Activated T-cell treated with anti-CD3 and anti-CD28 coated beads, Interleukin-2, amount 50 U/mL, for 4 hours (primary cell): ENCODE results near the gene FADS6. TPM values are rescaled to one million over a fixed set of nuclear protein-coding genes. Genes with fewer than 3 reads are reported as not detected.

ENCODE experiments used
- ATAC-seq, 2 donors: fragments of 200-7000 bp; cut with Tn5 transposase; one replicate each; pipeline ENCODE4 v1.10.0; 2021
- DNase-seq: peaks from one replicate; pipeline ENCODE4 v3.0.0-alpha.2; 2020
- H3K27me3 Mint-ChIP-seq: one replicate; pipeline ENCODE4 v1.8.0; 2021; ENCODE audit warnings: low read depth, mixed read lengths
- H3K36me3 Mint-ChIP-seq: one replicate; pipeline ENCODE4 v1.8.0; 2022; ENCODE audit warnings: mixed read lengths; ENCODE audit not compliant: insufficient read depth
- H3K4me1 Mint-ChIP-seq: one replicate; pipeline ENCODE4 v1.8.0; 2021; ENCODE audit warnings: low read depth, mixed read lengths
- H3K4me3 Mint-ChIP-seq: one replicate; pipeline ENCODE4 v1.8.0; 2021; ENCODE audit warnings: mild to moderate bottlenecking, moderate library complexity, mixed read lengths
- H3K9me3 Mint-ChIP-seq: one replicate; pipeline ENCODE4 v1.8.0; 2021; ENCODE audit warnings: mixed read lengths
- total RNA-seq, 3 donors: library from RNA; stranded (reverse); gene quantifications; one replicate each; pipeline ENCODE4 v1.2.1, GENCODE V29; 2021

FADS6 gene, protein sequence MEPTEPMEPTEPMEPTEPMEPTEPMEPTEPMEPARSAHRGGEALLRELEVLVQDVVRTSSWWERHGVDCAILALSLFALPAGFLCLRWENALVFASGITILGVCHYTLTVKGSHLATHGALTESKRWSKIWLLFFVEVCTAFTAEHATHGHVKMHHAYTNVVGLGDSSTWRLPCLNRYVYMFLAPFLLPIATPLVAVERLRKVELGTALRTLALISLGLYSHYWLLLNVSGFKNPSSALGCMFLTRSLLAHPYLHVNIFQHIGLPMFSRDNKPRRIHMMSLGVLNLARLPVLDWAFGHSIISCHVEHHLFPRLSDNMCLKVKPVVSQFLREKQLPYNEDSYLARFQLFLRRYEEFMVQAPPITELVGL
- total RNA-seq: not detected

DNA sequence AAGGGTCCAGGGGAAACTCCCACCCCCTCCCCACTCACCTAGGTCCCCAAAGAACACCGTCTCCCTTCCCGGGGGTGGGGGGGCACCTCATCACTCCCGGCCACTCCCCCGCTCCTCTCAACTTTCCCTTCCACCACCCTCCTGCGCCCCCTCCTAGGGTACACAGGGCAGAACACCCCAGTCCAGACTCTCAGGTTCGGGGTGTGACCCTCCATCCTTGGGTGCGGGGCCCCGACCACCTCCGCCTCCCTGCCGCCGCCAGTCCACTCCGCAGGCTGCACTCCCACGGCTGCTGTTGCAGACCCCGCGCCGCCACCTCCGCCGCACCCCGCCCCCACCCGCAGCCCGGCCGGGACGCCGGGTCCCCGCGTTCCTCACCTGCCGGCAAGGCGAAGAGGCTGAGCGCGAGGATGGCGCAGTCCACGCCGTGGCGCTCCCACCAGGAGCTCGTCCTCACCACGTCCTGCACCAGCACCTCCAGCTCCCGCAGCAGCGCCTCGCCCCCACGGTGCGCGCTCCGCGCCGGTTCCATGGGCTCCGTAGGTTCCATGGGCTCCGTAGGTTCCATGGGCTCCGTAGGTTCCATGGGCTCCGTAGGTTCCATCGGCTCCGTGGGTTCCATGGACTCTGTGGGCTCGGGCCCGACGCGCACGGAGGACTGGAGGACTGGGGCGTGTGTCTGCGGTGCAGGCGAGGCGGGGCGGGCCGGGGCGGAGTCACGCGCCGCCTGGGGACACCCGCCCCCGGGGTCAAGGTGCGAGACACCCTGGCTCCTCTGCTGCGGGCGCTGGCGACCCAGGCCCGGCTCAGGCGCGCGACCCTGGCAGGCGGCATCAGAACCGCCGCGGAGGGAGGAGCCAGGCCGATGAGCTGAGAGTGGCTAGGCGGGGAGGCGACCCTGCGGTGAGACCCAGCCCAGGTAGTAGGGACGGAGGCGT, at the start of gene FADS6:
Gene FADS6, minus strand, starts transcription at position 660 of the 938 bp plus-strand sequence. Its CDS starts 38 bp downstream, at position 622.
- H3K4me3 Mint-ChIP-seq: peak within 1 kb of the TSS; percentile 61
- DNase-seq (no peak), ATAC-seq (peak; percentile 62 to 68)
- H3K4me1 Mint-ChIP-seq: peaks cover 6% of the 10 kb centered on the region
- no peaks in the 10 kb centered on the region for H3K36me3 Mint-ChIP-seq
- H3K9me3 Mint-ChIP-seq: no peaks in the 10 kb centered on the region
- peaks cover 46% of the 10 kb centered on the region for H3K27me3 Mint-ChIP-seq

DNA sequence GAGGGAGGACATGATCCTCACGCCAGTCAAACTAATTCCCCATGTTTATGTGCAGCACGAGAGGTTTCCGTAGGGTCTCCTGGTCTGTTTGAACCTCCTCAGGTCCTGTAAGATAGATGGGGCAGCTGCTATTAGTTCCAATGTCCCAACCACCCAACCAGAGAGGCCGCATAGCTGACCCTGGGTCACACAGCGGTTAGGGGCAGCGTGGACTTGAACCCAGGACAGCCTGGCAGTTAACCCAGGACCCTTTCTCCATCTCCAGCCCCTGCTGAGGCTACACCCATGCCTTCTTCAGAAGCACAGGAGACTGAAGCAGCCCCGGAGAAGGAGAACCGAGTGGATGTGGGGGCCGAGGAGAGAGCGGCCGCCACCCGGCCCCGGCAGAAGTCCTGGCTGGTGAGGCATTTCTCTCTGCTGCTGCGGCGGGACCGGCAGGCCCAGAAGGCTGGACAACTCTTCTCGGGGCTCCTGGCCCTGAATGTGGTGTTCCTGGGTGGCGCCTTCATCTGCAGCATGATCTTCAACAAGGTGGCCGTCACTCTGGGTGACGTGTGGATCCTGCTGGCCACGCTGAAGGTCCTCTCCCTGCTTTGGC, 47.8 kb upstream of the FADS6 start:
- H3K9me3 Mint-ChIP-seq: no peaks in the 10 kb centered on the region
- peaks cover 36% of the 10 kb centered on the region for H3K27me3 Mint-ChIP-seq
- DNase-seq: no peak
- ATAC-seq: no peak
- H3K36me3 Mint-ChIP-seq: no peaks in the 10 kb centered on the region
- no peak overlapping the region for H3K4me3 Mint-ChIP-seq
- no peaks in the 10 kb centered on the region for H3K4me1 Mint-ChIP-seq

DNA sequence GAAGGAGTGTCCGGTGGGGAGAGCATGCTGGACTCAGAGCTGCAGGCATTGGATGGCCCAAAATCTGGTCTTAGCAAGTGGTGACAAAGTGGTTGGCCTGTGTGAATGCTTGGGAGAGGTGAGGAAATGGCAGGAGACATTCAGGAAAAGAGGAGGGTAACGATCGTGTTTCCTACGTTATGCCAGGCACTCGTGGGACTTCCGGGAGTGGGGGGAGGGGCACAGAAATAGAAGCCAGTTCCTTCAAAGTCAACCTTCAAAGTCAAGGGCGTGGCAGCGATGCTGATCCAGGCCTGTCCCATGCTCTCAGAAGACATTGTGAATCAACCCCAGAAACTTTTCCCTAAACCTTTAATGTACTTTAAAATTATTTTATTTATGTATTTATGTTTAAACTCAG, 46.1 kb upstream of the FADS6 start:
- H3K4me1 Mint-ChIP-seq: no peaks in the 10 kb centered on the region
- no peaks in the 10 kb centered on the region for H3K36me3 Mint-ChIP-seq
- DNase-seq (no peak), ATAC-seq (no peak)
- no peak overlapping the region for H3K4me3 Mint-ChIP-seq
- H3K9me3 Mint-ChIP-seq: no peaks in the 10 kb centered on the region
- H3K27me3 Mint-ChIP-seq: peaks cover 45% of the 10 kb centered on the region

DNA sequence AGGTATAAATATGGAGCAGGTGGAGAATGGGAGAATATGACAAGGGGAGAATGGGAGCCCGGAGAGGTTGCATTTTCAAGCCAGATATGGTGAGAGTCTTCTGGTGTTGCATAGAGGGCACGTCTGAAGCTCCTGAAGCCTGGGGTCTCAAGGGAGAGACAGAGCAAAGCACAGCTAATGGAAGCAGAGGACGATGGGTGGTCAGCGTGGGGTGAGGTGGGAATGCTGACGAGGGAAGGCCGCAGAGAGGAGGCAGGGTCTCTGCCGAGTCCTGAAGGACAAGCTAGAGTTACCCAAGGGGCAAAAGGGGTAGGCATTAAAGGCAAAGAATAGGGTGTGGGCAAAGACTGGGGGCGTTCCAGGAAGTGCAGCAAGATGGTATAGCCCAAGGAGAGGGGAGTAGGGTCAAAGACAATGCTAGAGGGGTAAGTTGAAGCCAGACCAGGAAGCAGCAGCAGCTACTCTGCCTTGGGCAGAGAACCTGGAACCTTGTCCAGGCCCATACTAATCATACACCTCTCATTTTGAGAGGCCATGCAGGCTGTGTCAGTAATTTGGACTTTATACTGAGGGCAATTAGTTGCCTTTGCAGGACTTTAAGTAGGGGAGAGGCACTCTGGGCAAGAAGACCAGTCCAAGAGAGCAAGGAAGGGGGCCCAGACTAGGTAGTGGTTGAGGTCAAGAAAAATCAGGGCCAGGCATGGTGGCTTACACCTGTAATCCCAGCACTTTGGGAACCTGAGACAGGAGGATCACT, 44.9 kb upstream of the FADS6 start:
- no peak overlapping the region for H3K4me3 Mint-ChIP-seq
- peaks cover 53% of the 10 kb centered on the region for H3K27me3 Mint-ChIP-seq

DNA sequence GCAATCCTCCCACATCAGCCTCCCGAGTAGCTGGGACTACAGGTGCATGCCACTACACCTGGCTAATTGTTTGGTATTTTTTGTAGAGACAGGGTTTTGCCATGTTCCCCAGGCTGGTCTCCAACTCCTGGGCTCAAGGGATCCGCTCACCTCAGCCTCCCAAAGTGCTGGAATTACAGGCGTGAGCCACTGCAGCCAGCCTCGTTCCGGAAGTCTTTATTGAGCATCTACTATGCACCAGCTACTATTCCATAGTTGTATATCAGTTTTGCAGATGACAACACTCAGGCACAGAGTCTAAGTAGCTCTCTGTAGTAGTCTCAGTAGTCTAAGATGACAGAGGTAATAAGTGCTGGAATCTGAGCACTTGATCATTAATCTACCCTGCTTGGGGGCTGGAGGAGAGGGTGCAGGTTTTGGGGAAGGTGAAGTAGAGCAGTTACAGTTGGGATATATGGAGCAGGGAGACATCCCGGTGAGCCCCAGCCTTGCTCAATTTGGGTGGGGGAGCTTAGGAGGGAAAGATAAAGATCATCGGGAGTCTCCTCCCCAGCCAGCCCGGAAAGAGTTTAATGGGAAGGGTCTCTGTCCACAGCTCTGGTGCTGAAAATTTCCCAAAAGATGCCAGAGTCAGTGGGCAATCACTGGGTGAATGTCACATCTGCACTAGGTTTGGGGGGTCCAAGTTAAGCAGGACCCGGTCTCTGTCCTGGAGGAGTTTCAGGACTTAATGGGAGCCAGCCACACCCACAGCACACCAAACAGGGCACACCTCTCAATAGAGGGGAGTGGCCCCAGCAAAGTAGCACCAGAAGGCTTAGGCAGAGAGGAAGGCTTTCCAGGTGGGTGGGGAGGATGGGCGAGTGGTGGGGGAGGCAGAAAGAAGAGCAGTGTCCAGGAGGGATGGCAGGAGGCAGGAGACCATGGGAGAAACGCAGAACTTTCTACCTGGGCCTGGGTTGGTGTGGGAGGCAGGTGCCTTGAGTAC, 43.9 kb upstream of the FADS6 start:
- H3K36me3 Mint-ChIP-seq: no peaks in the 10 kb centered on the region
- H3K4me1 Mint-ChIP-seq: no peaks in the 10 kb centered on the region
- no peak for ATAC-seq
- peaks cover 64% of the 10 kb centered on the region for H3K27me3 Mint-ChIP-seq
- H3K4me3 Mint-ChIP-seq: no peak overlapping the region
- no peak for DNase-seq
- no peaks in the 10 kb centered on the region for H3K9me3 Mint-ChIP-seq

More for the DNA sequence above, 44.9 kb upstream of the FADS6 start:
- Mint-ChIP-seq H3K9me3 (no peaks in the 10 kb centered on the region), H3K36me3 (no peaks in the 10 kb centered on the region), H3K4me1 (no peaks in the 10 kb centered on the region)
- DNase-seq: no peak
- no peak for ATAC-seq

DNA sequence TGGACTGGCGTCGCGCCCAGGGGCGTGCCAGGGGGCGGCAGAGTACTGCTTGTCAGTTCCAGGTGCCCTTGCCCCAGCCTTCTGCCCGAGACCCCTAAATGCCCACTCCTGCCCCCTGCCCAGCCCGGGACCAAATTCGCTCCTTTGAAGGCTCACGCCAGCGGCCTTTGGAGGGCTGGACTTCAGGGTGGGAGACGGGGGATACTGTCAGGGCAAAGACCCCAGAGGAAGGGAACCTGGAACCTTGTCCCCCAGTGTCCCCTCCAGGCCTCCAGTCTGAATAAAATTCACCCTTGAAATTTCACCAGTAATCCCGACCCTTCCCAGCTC, 43.0 kb upstream of the FADS6 start:
- no peaks in the 10 kb centered on the region for H3K4me1 Mint-ChIP-seq
- H3K4me3 Mint-ChIP-seq: no peak overlapping the region
- no peaks in the 10 kb centered on the region for H3K36me3 Mint-ChIP-seq
- H3K9me3 Mint-ChIP-seq: no peaks in the 10 kb centered on the region
- H3K27me3 Mint-ChIP-seq: peaks cover 64% of the 10 kb centered on the region
- no peak for DNase-seq
- ATAC-seq: no peak

DNA sequence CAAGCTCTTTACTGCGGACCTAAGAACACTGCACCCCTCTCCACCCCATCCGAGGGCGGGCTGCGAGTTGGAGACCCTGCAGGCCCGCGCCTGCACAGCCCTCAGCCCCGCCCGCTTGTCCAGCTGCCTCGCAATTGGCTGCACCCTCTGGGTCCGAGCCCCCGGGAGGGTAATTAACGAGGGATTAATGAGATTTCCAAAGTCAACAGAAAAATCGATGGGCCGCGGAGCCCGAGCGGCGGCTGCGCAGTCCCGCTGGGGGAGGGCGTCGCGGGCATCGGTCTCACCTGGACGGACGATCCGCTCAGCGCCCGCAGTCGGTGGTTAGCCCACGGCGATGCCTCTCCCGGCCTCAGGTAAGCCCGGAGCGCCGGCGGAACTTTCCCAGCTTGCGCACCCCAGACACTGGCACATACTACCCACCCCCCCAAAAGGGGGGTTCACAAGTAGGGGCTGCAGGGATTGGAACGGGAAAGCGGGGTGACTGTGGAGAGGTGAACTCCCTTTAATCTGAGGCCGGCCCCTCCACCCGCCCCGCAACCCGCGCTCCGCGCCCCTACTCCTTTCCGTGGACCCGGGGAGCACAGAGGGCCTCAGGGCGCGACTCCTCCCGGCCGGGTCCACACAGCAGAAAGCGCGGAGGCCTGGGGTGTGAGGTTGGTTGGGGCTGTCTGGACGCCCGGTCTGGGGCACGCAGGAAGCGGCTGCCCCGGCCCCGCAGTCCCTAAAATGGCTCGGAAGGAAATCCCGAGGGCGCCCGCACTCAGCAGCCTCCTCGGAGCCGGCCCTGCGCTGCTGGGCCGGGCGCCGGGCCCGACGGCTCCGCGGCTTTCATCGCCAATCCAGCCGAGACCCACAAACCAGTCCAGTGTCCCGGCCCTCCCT, 42.4 kb upstream of the FADS6 start, which contains the start of gene OTOP3:
Gene OTOP3, plus strand, starts transcription at position 314 of the 885 bp plus-strand sequence. Its CDS starts 24 bp downstream, at position 338.
- H3K4me1 Mint-ChIP-seq: no peaks in the 10 kb centered on the region
- peak; percentile 30 to 32 for ATAC-seq
- H3K4me3 Mint-ChIP-seq: no peak within 1 kb of the TSS
- no peak for DNase-seq
- H3K36me3 Mint-ChIP-seq: no peaks in the 10 kb centered on the region
- H3K9me3 Mint-ChIP-seq: no peaks in the 10 kb centered on the region
- H3K27me3 Mint-ChIP-seq: peaks cover 70% of the 10 kb centered on the region

DNA sequence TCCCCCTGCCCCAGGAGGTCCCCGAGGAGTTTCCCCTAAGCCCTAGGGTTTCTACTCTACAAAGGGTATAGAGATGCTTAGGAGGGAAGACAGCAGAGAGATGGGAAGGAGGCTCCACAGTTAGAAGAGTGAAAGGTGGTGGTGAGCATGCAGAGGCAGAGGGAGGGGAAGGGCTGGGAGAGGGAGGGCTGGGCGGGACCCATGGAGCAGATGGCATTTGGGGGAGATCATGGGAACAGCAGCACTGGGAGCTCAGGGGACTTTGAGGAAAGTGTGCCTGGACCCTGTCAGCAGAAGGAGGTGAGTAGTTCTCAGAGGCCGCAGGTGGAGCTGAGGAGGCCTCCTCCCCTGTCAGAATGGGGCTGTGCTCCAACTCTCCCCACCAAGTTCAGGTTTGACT, 41.6 kb upstream of the FADS6 start:
- Mint-ChIP-seq H3K27me3 (peaks cover 74% of the 10 kb centered on the region), H3K4me3 (no peak overlapping the region), H3K36me3 (no peaks in the 10 kb centered on the region), H3K9me3 (no peaks in the 10 kb centered on the region), H3K4me1 (no peaks in the 10 kb centered on the region)
- no peak for DNase-seq
- ATAC-seq: no peak

DNA sequence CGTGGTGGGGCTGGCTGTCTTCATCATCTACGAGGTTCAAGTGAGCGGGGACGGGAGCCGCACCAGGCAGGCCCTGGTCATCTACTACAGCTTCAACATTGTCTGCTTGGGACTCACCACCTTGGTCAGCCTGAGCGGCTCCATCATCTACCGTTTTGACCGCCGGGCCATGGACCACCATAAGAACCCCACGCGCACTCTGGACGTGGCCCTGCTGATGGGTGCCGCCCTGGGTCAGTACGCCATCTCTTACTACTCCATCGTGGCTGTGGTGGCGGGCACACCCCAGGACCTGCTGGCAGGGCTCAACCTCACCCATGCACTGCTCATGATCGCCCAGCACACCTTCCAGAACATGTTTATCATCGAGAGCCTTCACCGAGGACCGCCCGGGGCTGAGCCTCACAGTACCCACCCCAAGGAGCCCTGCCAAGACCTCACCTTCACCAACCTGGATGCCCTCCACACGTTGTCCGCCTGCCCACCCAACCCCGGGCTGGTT, 37.2 kb upstream of the FADS6 start:
- DNase-seq (no peak), ATAC-seq (no peak)
- H3K4me3 Mint-ChIP-seq: no peak overlapping the region
- no peaks in the 10 kb centered on the region for H3K36me3 Mint-ChIP-seq
- H3K4me1 Mint-ChIP-seq: no peaks in the 10 kb centered on the region
- H3K27me3 Mint-ChIP-seq: peaks cover 75% of the 10 kb centered on the region
- H3K9me3 Mint-ChIP-seq: no peaks in the 10 kb centered on the region

DNA sequence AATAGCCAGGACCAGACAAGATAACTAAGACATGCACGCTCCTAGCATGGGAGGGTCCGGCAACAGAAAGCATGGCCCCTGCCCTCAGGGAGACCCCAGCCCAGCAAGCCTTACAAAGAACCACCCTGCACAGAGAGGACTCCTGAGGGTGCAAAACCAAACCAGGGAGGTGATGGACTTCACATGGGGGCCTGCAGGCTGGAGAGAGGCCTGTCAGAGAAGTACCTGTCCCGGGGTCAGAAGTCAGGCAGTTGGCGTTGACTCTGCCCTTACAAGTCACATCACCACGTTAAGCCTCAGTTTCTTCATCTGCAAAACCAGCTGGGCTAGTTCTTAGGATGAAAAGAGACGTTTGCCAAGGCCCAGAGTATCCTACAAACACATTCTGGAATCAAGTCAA, 35.4 kb upstream of the FADS6 start:
- Mint-ChIP-seq H3K9me3 (no peaks in the 10 kb centered on the region), H3K4me3 (no peak overlapping the region), H3K4me1 (peaks cover 6% of the 10 kb centered on the region), H3K36me3 (no peaks in the 10 kb centered on the region), H3K27me3 (peaks cover 76% of the 10 kb centered on the region)
- no peak for DNase-seq
- no peak for ATAC-seq

DNA sequence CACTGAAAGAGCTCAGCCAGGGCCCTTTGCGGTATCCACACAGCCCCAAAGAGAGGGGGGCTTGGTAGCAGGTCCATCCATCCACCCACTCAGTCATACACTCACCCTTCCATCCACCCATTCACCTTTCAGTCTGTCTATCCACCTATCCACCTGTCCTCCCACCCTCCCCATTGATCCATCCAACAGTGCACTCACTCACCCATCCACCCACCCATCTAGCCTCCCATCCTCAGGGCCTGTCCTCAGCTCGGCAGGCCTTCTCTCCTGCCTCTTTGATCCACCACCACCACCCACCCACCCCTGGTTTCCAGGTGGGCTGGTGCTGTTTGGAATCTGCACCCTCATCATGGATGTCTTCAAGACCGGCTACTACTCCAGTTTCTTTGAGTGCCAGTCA, 31.8 kb upstream of the FADS6 start:
- no peaks in the 10 kb centered on the region for H3K9me3 Mint-ChIP-seq
- peaks cover 15% of the 10 kb centered on the region for H3K4me1 Mint-ChIP-seq
- no peak for ATAC-seq
- no peaks in the 10 kb centered on the region for H3K36me3 Mint-ChIP-seq
- DNase-seq: no peak
- no peak overlapping the region for H3K4me3 Mint-ChIP-seq
- peaks cover 70% of the 10 kb centered on the region for H3K27me3 Mint-ChIP-seq

DNA sequence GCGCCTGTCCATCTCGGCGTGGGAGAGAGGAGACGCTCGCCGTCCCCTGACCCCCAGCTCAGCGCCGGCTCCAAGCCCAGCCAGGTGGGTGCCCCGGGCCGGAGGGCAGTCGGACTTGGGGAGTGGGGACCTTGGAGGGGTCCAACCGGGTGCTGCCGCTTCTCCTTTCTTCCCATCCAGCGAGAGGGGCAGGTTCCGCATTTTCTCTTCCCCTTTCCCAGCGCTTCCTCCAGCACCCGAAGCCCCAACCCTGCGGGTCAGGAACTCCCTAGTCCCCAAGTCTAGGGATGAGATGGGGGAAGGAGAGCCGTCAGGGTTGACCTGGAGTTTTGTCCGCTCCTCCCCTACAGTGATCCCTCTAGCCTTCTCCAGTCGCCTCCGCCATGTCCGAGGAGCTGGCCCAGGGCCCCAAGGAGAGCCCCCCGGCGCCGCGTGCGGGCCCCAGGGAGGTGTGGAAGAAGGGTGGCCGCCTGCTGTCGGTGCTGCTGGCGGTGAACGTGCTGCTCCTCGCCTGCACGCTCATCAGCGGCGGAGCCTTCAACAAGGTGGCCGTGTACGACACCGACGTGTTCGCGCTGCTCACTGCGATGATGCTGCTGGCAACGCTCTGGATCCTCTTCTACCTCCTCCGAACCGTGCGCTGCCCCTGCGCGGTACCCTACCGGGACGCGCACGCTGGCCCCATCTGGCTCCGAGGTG, 31.0 kb upstream of the FADS6 start, which contains the start of gene OTOP2:
Gene OTOP2, plus strand, starts transcription at position 24 of the 699 bp plus-strand sequence. Its CDS starts 360 bp downstream, at position 384.
- peaks cover 74% of the 10 kb centered on the region for H3K27me3 Mint-ChIP-seq
- DNase-seq: no peak
- no peaks in the 10 kb centered on the region for H3K9me3 Mint-ChIP-seq
- peak; percentile 16 to 46 for ATAC-seq
- H3K36me3 Mint-ChIP-seq: no peaks in the 10 kb centered on the region
- H3K4me3 Mint-ChIP-seq: peak within 1 kb of the TSS; percentile 56
- peaks cover 15% of the 10 kb centered on the region for H3K4me1 Mint-ChIP-seq
